Suprapubic skin (tissue), 3 donors: Measurements from ENCODE around the gene IL4R.

Experiments used
- POLR2AphosphoS5 ChIP-seq, 3 donors: sonication (generic); formaldehyde crosslinking; IDR thresholded peaks; one replicate each; pipeline ENCODE4 v1.6.1; 2017; ENCODE audit warnings: antibody characterized with exemption in 3 of 3
- TF ChIP-seq, protein P1 (sequence below), 2 donors: fragments of 200-600 bp in 1 of 2; fragments of 450-650 bp in 1 of 2; sonication (generic) in 1 of 2; IDR thresholded peaks; one replicate each; pipeline ENCODE4 v1.5.1; 2016 to 2019; ENCODE audit warnings: antibody characterized with exemption in 2 of 2, mild to moderate bottlenecking in 1 of 2, moderate library complexity in 1 of 2

DNA sequence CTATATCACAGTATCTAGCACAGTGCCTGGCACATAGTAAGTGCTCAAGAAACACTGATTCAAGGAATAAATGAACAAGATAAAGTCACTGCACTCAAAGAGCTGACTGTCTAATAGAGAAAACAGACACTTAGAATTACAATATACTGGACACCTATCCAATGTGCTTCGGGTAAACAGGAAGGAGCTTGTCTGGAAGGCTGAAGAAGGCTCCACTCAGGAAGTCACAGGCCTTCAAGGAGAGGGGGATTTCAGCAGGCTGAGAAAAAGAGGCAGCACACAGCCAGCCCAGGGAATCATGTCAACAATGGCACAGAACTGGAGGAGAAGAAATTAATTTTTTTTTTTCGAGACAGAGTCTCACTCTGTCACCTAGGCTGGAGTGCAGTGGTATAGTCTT is 9.7 kb upstream of the IL4R start:
- TF ChIP-seq, protein P1, sequence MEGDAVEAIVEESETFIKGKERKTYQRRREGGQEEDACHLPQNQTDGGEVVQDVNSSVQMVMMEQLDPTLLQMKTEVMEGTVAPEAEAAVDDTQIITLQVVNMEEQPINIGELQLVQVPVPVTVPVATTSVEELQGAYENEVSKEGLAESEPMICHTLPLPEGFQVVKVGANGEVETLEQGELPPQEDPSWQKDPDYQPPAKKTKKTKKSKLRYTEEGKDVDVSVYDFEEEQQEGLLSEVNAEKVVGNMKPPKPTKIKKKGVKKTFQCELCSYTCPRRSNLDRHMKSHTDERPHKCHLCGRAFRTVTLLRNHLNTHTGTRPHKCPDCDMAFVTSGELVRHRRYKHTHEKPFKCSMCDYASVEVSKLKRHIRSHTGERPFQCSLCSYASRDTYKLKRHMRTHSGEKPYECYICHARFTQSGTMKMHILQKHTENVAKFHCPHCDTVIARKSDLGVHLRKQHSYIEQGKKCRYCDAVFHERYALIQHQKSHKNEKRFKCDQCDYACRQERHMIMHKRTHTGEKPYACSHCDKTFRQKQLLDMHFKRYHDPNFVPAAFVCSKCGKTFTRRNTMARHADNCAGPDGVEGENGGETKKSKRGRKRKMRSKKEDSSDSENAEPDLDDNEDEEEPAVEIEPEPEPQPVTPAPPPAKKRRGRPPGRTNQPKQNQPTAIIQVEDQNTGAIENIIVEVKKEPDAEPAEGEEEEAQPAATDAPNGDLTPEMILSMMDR (IDR thresholded peaks at IDR 0.05) = no peak
- TF ChIP-seq POLR2AphosphoS5 (IDR thresholded peaks at IDR 0.05) = no peak
